MM.1S (cell line): ENCODE data around the gene BCOR.

Experiments used
- DNase-seq: peaks from one replicate; pipeline ENCODE4 v3.0.0-alpha.2; 2015
- H2AFZ ChIP-seq: fragments of 300-600 bp; sonication (generic); 2 replicates; pipeline ENCODE4 v1.6.0; 2016; ENCODE audit warnings: antibody characterized with exemption, low read length
- H3F3A ChIP-seq: fragments of 300-600 bp; sonication (generic); 2 replicates; pipeline ENCODE4 v1.6.1; 2016; ENCODE audit warnings: mild to moderate bottlenecking, antibody characterized with exemption, low read length, moderate library complexity, mixed read lengths; ENCODE audit not compliant: insufficient read depth
- H3K27ac ChIP-seq: fragments of 300-600 bp; sonication (generic); 2 replicates; pipeline ENCODE4 v1.5.1; 2016; ENCODE audit warnings: mild to moderate bottlenecking, low read length
- H3K27me3 ChIP-seq: fragments of 300-600 bp; sonication (generic); replicated peaks from 2 replicates; pipeline ENCODE4 v1.6.0; 2016; ENCODE audit warnings: low read length; ENCODE audit not compliant: insufficient read depth
- H3K36me3 ChIP-seq: fragments of 300-600 bp; sonication (generic); replicated peaks from 2 replicates; pipeline ENCODE4 v1.6.1; 2016; ENCODE audit warnings: mild to moderate bottlenecking, low read length, mixed read lengths; ENCODE audit not compliant: insufficient read depth
- H3K4me1 ChIP-seq: fragments of 300-600 bp; sonication (generic); 2 replicates; pipeline ENCODE4 v1.6.1; 2016; ENCODE audit warnings: low read length, mixed read lengths
- H3K4me2 ChIP-seq: fragments of 300-600 bp; sonication (generic); 2 replicates; pipeline ENCODE4 v1.6.0; 2016; ENCODE audit warnings: low read depth, low read length
- H3K4me3 ChIP-seq: fragments of 300-600 bp; sonication (generic); 2 replicates; pipeline ENCODE4 v1.5.1; 2016; ENCODE audit warnings: low read length, mixed read lengths
- H3K79me2 ChIP-seq: fragments of 300-600 bp; sonication (generic); 2 replicates; pipeline ENCODE4 v1.6.1; 2016; ENCODE audit warnings: mixed run types, low read length, mixed read lengths
- H3K9ac ChIP-seq: fragments of 300-600 bp; sonication (generic); 2 replicates; pipeline ENCODE4 v1.6.1; 2016; ENCODE audit warnings: low read length, mixed read lengths
- H3K9me2 ChIP-seq: fragments of 300-600 bp; sonication (generic); replicated peaks from 2 replicates; pipeline ENCODE4 v1.6.1; 2016; ENCODE audit warnings: mild to moderate bottlenecking, low read length, mixed read lengths; ENCODE audit not compliant: insufficient read depth
- H3K9me3 ChIP-seq: fragments of 300-600 bp; sonication (generic); replicated peaks from 2 replicates; pipeline ENCODE4 v1.6.1; 2016; ENCODE audit warnings: mild to moderate bottlenecking, low read length, mixed read lengths; ENCODE audit not compliant: insufficient read depth
- H4K20me1 ChIP-seq: fragments of 300-600 bp; sonication (generic); 2 replicates; pipeline ENCODE4 v1.6.1; 2016; ENCODE audit warnings: mild to moderate bottlenecking, low read length, moderate library complexity, mixed read lengths; ENCODE audit not compliant: insufficient read depth
- CTCF ChIP-seq: fragments of 300-600 bp; sonication (generic); IDR thresholded peaks from 2 replicates; pipeline ENCODE4 v1.5.1; 2016; ENCODE audit warnings: antibody characterized with exemption, low read length, mixed read lengths
- EZH2 ChIP-seq: fragments of 300-600 bp; sonication (generic); optimal IDR thresholded peaks from 2 replicates; pipeline ENCODE3; 2017; ENCODE audit warnings: low read depth, mild to moderate bottlenecking, antibody characterized with exemption, low read length, mixed read lengths
- EZH2phosphoT487 ChIP-seq: fragments of 300-600 bp; sonication (generic); IDR thresholded peaks from 2 replicates; pipeline ENCODE4 v1.6.1; 2018; ENCODE audit warnings: antibody characterized with exemption, low read length

Gene BCOR

DNA sequence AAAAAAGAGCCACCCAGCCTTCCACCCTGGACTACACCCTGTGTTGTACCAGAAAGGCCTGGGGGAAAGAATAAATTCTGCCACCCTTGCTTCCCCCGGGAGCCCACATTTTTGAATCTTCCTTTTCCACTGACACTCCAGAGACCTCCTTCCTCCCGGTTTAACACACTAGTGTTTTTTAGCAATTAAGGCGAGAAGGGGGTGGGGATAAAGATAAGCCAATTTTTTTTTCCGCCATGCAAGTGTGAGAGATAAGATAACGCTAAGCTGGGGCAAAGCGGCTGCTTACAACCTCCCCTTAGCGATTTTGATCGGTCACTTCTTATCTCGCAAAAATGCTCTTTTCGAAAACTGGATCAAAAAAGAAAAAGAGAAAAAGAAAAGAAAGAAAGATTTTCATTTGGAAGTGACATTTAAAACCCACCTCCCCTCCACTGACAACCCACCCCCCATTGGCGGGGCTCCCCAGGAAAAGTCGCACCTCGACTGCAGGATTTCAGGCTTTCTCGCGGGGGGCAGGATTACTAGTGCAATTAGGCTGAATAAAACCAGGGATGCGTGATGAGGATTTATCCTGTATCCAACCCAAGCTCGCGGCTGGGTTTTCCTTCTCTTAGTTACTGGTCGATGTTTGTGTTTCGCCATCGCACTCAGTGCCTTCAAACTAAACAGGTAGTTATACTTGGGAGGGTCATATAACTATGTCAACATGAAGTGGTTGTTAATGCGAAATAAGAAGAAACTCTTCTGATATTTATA lies 6.0 kb upstream of the BCOR start:
- Histone ChIP-seq H3F3A (peaks cover 31% of the 10 kb centered on the region), H3K4me1 (peaks cover 30% of the 10 kb centered on the region), H3K79me2 (peaks cover 36% of the 10 kb centered on the region), H3K9me3 (no peaks in the 10 kb centered on the region), H3K27me3 (no peaks in the 10 kb centered on the region), H2AFZ (no peak overlapping the region), H3K27ac (no peak overlapping the region), H3K4me2 (no peak overlapping the region), H3K36me3 (no peaks in the 10 kb centered on the region), H3K9ac (no peak overlapping the region), H3K4me3 (no peak overlapping the region), H3K9me2 (no peaks in the 10 kb centered on the region), H4K20me1 (no peaks in the 10 kb centered on the region)
- no peak for DNase-seq
- TF ChIP-seq EZH2phosphoT487 = no peak
- no peak for TF ChIP-seq CTCF
- no peak for TF ChIP-seq EZH2

GRCh38 chrX:40102393-40103381 lies 4.9 kb upstream of the BCOR start:
- DNase-seq = no peak
- Histone ChIP-seq H3K27ac (no peak overlapping the region), H3K4me1 (peaks cover 23% of the 10 kb centered on the region), H3K79me2 (peaks cover 35% of the 10 kb centered on the region), H3K4me2 (no peak overlapping the region), H3F3A (peaks cover 33% of the 10 kb centered on the region), H3K27me3 (no peaks in the 10 kb centered on the region), H3K9ac (no peak overlapping the region), H3K36me3 (no peaks in the 10 kb centered on the region), H3K9me2 (no peaks in the 10 kb centered on the region), H2AFZ (no peak overlapping the region), H3K4me3 (no peak overlapping the region), H4K20me1 (no peaks in the 10 kb centered on the region), H3K9me3 (no peaks in the 10 kb centered on the region)
- no peak for TF ChIP-seq CTCF

DNA sequence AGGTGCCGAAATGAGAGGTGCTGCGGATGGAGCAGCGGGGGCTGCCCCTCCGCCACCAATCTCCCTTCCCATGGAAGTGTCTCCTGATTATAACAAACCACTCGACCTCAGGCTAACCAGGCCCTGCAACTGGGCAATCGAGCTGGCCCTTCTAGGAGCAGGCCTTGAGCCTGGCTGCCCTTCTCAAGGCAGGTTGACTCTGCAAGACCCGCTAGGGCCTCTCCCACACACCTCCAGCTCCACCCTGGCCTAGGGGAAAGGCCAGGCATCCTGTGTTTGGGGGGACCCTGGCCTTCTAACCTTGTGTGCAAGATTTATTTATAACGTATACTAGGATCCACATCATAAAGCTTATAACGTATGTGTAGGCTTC lies 3.7 kb upstream of the BCOR start:
- peaks cover 28% of the 10 kb centered on the region for H3F3A ChIP-seq
- peaks cover 22% of the 10 kb centered on the region for H3K4me1 ChIP-seq
- peaks cover 34% of the 10 kb centered on the region for H3K79me2 ChIP-seq
- H3K27me3 ChIP-seq = no peaks in the 10 kb centered on the region
- H3K9me3 ChIP-seq = no peaks in the 10 kb centered on the region
- no peak overlapping the region for H3K4me3 ChIP-seq
- no peaks in the 10 kb centered on the region for H3K9me2 ChIP-seq
- no peak for DNase-seq
- no peaks in the 10 kb centered on the region for H4K20me1 ChIP-seq
- no peak overlapping the region for H3K9ac ChIP-seq
- H3K4me2 ChIP-seq = peak overlapping the region; percentile 60; the same call in 1 of the 2 replicates
- TF ChIP-seq EZH2phosphoT487 = no peak
- TF ChIP-seq EZH2 = no peak
- no peak for TF ChIP-seq CTCF
- no peaks in the 10 kb centered on the region for H3K36me3 ChIP-seq
- peak overlapping the region; percentile 94; the same call in 1 of the 2 replicates for H3K27ac ChIP-seq
- H2AFZ ChIP-seq = no peak overlapping the region
